GM18951 (cell line): Measurements from ENCODE around the gene FSTL3.

ENCODE experiments used
- POLR2A ChIP-seq: IDR thresholded peaks from 4 replicates; pipeline ENCODE4 v1.6.1; 2011; ENCODE audit warnings: mild to moderate bottlenecking; ENCODE audit not compliant: insufficient read length, insufficient read depth; ENCODE audit errors: extremely low read depth
- in situ Hi-C: fragments of 300-500 bp; cut with MboI; formaldehyde crosslinking; loops from one replicate; pipeline ENCODE4 v1.12.0; 2022; ENCODE audit warnings: low sequenced_read_pairs, mixed read lengths, inconsistent platforms; ENCODE audit not compliant: unreplicated experiment

Gene FSTL3

GRCh38 chr19:640161-640558, 36.0 kb upstream of the FSTL3 start:
- no peak for TF ChIP-seq POLR2A
- in situ Hi-C loops = no loop called here

GRCh38 chr19:640606-641189, 35.5 kb upstream of the FSTL3 start:
- no peak for TF ChIP-seq POLR2A
- in situ Hi-C loops = no loop called here

GRCh38 chr19:641702-642101, 34.5 kb upstream of the FSTL3 start:
- in situ Hi-C loops = no loop called here
- no peak for TF ChIP-seq POLR2A

- no peak for TF ChIP-seq POLR2A
- in situ Hi-C loops = no loop called here
Observed at GRCh38 chr19:642767-643727, 33.1 kb upstream of the FSTL3 start.

- in situ Hi-C loops = no loop called here
- no peak for TF ChIP-seq POLR2A
Observed at GRCh38 chr19:643736-644135, 32.5 kb upstream of the FSTL3 start.

- no peak for TF ChIP-seq POLR2A
- in situ Hi-C loops = no loop called here
Observed at GRCh38 chr19:644363-644762, 31.8 kb upstream of the FSTL3 start.

GRCh38 chr19:644789-645188, 31.4 kb upstream of the FSTL3 start:
- no peak for TF ChIP-seq POLR2A
- in situ Hi-C loops = no loop called here

GRCh38 chr19:645912-646778, 30.0 kb upstream of the FSTL3 start:
- in situ Hi-C loops = no loop called here

GRCh38 chr19:646779-647565, 29.2 kb upstream of the FSTL3 start:
- no peak for TF ChIP-seq POLR2A
- in situ Hi-C loops = no loop called here

More at GRCh38 chr19:645912-646778, 30.0 kb upstream of the FSTL3 start:
- TF ChIP-seq POLR2A = no peak

GRCh38 chr19:647566-648284, 28.5 kb upstream of the FSTL3 start:
- in situ Hi-C loops = no loop called here
- no peak for TF ChIP-seq POLR2A

GRCh38 chr19:648305-648704, 27.9 kb upstream of the FSTL3 start:
- in situ Hi-C loops = no loop called here
- no peak for TF ChIP-seq POLR2A
